ENCODE data around the gene PRR22. TPM values are rescaled to one million over a fixed set of nuclear protein-coding genes. Genes with fewer than 3 reads are reported as not detected.

The PRR22 gene
- total and polyA plus RNA-seq, 2 donors (not counting 1 experiment from before 2014, with no cell fraction given) = 3.4 to 5.6 TPM

GRCh38 chr19:5743630-5744029 is 40.9 kb downstream of the PRR22 start:
- Histone ChIP-seq H4K20me1 (ENCODE audit: control insufficient read depth, insufficient read depth, low read length, poor library complexity, severe bottlenecking) (no peaks in the 10 kb centered on the region), H2AFZ (ENCODE audit: insufficient read depth, low read depth, low read length, poor library complexity, severe bottlenecking) (no peak overlapping the region), H3K79me2 (ENCODE audit: control insufficient read depth, insufficient read depth, low read length) (no peaks in the 10 kb centered on the region), H3K27ac (ENCODE audit: low read length in 2 of 2) (no peak overlapping the region), H3K9me3 (ENCODE audit: control extremely low read depth in 1 of 3, control insufficient read depth in 2 of 3, insufficient read depth in 1 of 3, low read length in 2 of 3) (peaks cover 0 to 8% (median 4%) of the 10 kb centered on the region in 3 donors), H3K4me3 (ENCODE audit: control extremely low read depth in 1 of 5, extremely low read depth in 1 of 5, insufficient read depth in 1 of 5, low read depth in 2 of 5, low read length in 4 of 5) (no peak overlapping the region), H3K36me3 (replicated peaks in 1 of 2; ENCODE audit: control extremely low read depth in 1 of 2, control insufficient read depth in 1 of 2, extremely low read depth in 1 of 2, insufficient read depth in 2 of 2, low read length in 1 of 2) (no peaks in the 10 kb centered on the region), H3K4me2 (replicated peaks; ENCODE audit: low read depth, low read length, poor library complexity, severe bottlenecking) (no peak overlapping the region), H3K9ac (ENCODE audit: low read length) (no peak overlapping the region), H3K4me1 (ENCODE audit: control insufficient read depth in 2 of 2, insufficient read depth in 2 of 2, low read length in 2 of 2) (no peaks in the 10 kb centered on the region), H3K27me3 (replicated peaks in 1 of 4; ENCODE audit: control extremely low read depth in 1 of 4, control insufficient read depth in 3 of 4, insufficient read depth in 4 of 4, low read length in 3 of 4) (peaks cover 0 to 4% (median 1%) of the 10 kb centered on the region in 4 experiments)
- POLR2A ChIA-PET = no interaction called here
- DNase-seq (no peak), ATAC-seq (ENCODE audit: low read depth) (no peak)
- H3K27ac Mint-ChIP-seq = no peak overlapping the region
- H3K4me3 Mint-ChIP-seq = no peak overlapping the region
- intact Hi-C loops (cut with micrococcal nuclease) = no loop called here
- no peaks in the 10 kb centered on the region for H3K27me3 Mint-ChIP-seq
- TF ChIP-seq CTCF (IDR thresholded peaks at IDR 0.05) (no peak), EZH2 (IDR thresholded peaks at IDR 0.05; ENCODE audit: borderline replicate concordance, insufficient read depth, low read depth, low read length, poor library complexity, severe bottlenecking) (no peak)
- CTCF ChIA-PET = no interaction called here
- H3K4me1 Mint-ChIP-seq = no peaks in the 10 kb centered on the region
- H3K9me3 Mint-ChIP-seq (ENCODE audit: insufficient read depth) = no peaks in the 10 kb centered on the region

- no peaks in the 10 kb centered on the region for H3K4me1 ChIP-seq (ENCODE audit: control insufficient read depth in 2 of 2, insufficient read depth in 2 of 2, low read length in 2 of 2)
- CTCF ChIA-PET = no interaction called here
- Mint-ChIP-seq H3K27me3 (peaks cover 1% of the 10 kb centered on the region), H3K27ac (peak overlapping the region; percentile 32), H3K4me1 (no peaks in the 10 kb centered on the region), H3K4me3 (no peak overlapping the region), H3K9me3 (ENCODE audit: insufficient read depth) (no peaks in the 10 kb centered on the region)
- H2AFZ ChIP-seq (ENCODE audit: insufficient read depth, low read depth, low read length, poor library complexity, severe bottlenecking) = no peak overlapping the region
- no peaks in the 10 kb centered on the region for H4K20me1 ChIP-seq (ENCODE audit: control insufficient read depth, insufficient read depth, low read length, poor library complexity, severe bottlenecking)
- DNase-seq (no peak), ATAC-seq (ENCODE audit: low read depth) (no peak)
- H3K36me3 ChIP-seq (replicated peaks in 1 of 2; ENCODE audit: control extremely low read depth in 1 of 2, control insufficient read depth in 1 of 2, extremely low read depth in 1 of 2, insufficient read depth in 2 of 2, low read length in 1 of 2) = no peaks in the 10 kb centered on the region
- no peak overlapping the region for H3K9ac ChIP-seq (ENCODE audit: low read length)
- TF ChIP-seq CTCF (IDR thresholded peaks at IDR 0.05) = no peak
- no peak for TF ChIP-seq EZH2 (IDR thresholded peaks at IDR 0.05; ENCODE audit: borderline replicate concordance, insufficient read depth, low read depth, low read length, poor library complexity, severe bottlenecking)
- no peak overlapping the region for H3K27ac ChIP-seq (ENCODE audit: low read length in 2 of 2)
- no peak overlapping the region for H3K4me3 ChIP-seq (ENCODE audit: control extremely low read depth in 1 of 5, extremely low read depth in 1 of 5, insufficient read depth in 1 of 5, low read depth in 2 of 5, low read length in 4 of 5)
- H3K27me3 ChIP-seq (replicated peaks in 1 of 4; ENCODE audit: control extremely low read depth in 1 of 4, control insufficient read depth in 3 of 4, insufficient read depth in 4 of 4, low read length in 3 of 4) = peaks cover 0 to 1% (median 0%) of the 10 kb centered on the region in 4 experiments
- POLR2A ChIA-PET = no interaction called here
- no peaks in the 10 kb centered on the region for H3K79me2 ChIP-seq (ENCODE audit: control insufficient read depth, insufficient read depth, low read length)
- H3K4me2 ChIP-seq (replicated peaks; ENCODE audit: low read depth, low read length, poor library complexity, severe bottlenecking) = no peak overlapping the region
- 93% methylated on average over 12 of the region's 19 CpGs for WGBS (ENCODE audit: insufficient coverage)
- intact Hi-C loops (cut with micrococcal nuclease) = no loop called here
- H3K9me3 ChIP-seq (ENCODE audit: control extremely low read depth in 1 of 3, control insufficient read depth in 2 of 3, insufficient read depth in 1 of 3, low read length in 2 of 3) = peaks cover 0 to 8% (median 4%) of the 10 kb centered on the region in 3 donors
Observed at GRCh38 chr19:5742051-5742450, 42.5 kb downstream of the PRR22 start.
